Trophoblast cell (in vitro differentiated cells and primary cell): Measurements from ENCODE around the gene SPPL2C.

Source experiments
- DNase-seq, 2 donors: peaks; one replicate each; pipeline ENCODE4 v3.0.0-alpha.2; 2016
- H2AFZ ChIP-seq: 2 replicates; pipeline ENCODE4 v1.6.1; 2013; ENCODE audit warnings: low read length, moderate library complexity, mild to moderate bottlenecking; ENCODE audit not compliant: insufficient read depth, poor library complexity
- H2AK5ac ChIP-seq: 2 replicates; pipeline ENCODE4 v1.6.1; 2013; ENCODE audit warnings: mild to moderate bottlenecking, low read length
- H2BK120ac ChIP-seq: 2 replicates; pipeline ENCODE4 v1.6.1; 2013; ENCODE audit warnings: low read length, mild to moderate bottlenecking, moderate library complexity; ENCODE audit not compliant: insufficient read depth, poor library complexity
- H2BK12ac ChIP-seq: 2 replicates; pipeline ENCODE4 v1.6.1; 2013; ENCODE audit warnings: mild to moderate bottlenecking, low read length, moderate library complexity
- H2BK5ac ChIP-seq: 2 replicates; pipeline ENCODE4 v1.6.1; 2013; ENCODE audit warnings: low read length, low read depth, moderate library complexity, mild to moderate bottlenecking; ENCODE audit not compliant: poor library complexity
- H3K14ac ChIP-seq: 2 replicates; pipeline ENCODE4 v1.6.1; 2013; ENCODE audit warnings: mild to moderate bottlenecking, low read length
- H3K18ac ChIP-seq: 2 replicates; pipeline ENCODE4 v1.6.1; 2013; ENCODE audit warnings: mild to moderate bottlenecking, low read length
- H3K23ac ChIP-seq: 2 replicates; pipeline ENCODE4 v1.6.1; 2013; ENCODE audit warnings: low read length
- H3K27ac ChIP-seq: 2 replicates; pipeline ENCODE4 v1.5.1; 2013; ENCODE audit warnings: low read depth, mild to moderate bottlenecking, inconsistent platforms, low read length, moderate library complexity
- H3K27me3 ChIP-seq: 2 replicates; pipeline ENCODE4 v1.6.1; 2013; ENCODE audit warnings: inconsistent platforms, mild to moderate bottlenecking, low read length, moderate library complexity; ENCODE audit not compliant: insufficient read depth
- H3K36me3 ChIP-seq, 2 experiments: 1 replicate in 1 of 2; 2 replicates in 1 of 2; pipeline ENCODE4 v1.6.1; 2013; ENCODE audit warnings: low read length in 2 of 2, mild to moderate bottlenecking in 2 of 2, moderate library complexity in 1 of 2; ENCODE audit not compliant: insufficient read depth in 2 of 2, control insufficient read depth in 1 of 2
- H3K4ac ChIP-seq: 2 replicates; pipeline ENCODE4 v1.6.1; 2013; ENCODE audit warnings: low read depth, mild to moderate bottlenecking, low read length, moderate library complexity
- H3K4me1 ChIP-seq, 2 experiments: 1 replicate in 1 of 2; 2 replicates in 1 of 2; pipeline ENCODE4 v1.6.1; 2013; ENCODE audit warnings: low read length in 2 of 2, mild to moderate bottlenecking in 2 of 2, moderate library complexity in 1 of 2; ENCODE audit not compliant: insufficient read depth in 2 of 2, control insufficient read depth in 1 of 2
- H3K4me2 ChIP-seq: 2 replicates; pipeline ENCODE4 v1.6.1; 2013; ENCODE audit warnings: inconsistent platforms, mild to moderate bottlenecking, low read length, moderate library complexity
- H3K4me3 ChIP-seq: 2 replicates; pipeline ENCODE4 v1.5.1; 2013; ENCODE audit warnings: mild to moderate bottlenecking, low read depth, low read length, inconsistent platforms
- H3K79me1 ChIP-seq: one replicate; pipeline ENCODE4 v1.6.1; 2013; ENCODE audit warnings: low read length
- H3K79me2 ChIP-seq: 2 replicates; pipeline ENCODE4 v1.6.1; 2013; ENCODE audit warnings: low read length, mild to moderate bottlenecking; ENCODE audit not compliant: control insufficient read depth, insufficient read depth, poor library complexity
- H3K9ac ChIP-seq: 2 replicates; pipeline ENCODE4 v1.6.1; 2013; ENCODE audit warnings: mild to moderate bottlenecking, low read length
- H3K9me3 ChIP-seq: 2 replicates; pipeline ENCODE4 v1.6.1; 2013; ENCODE audit warnings: low read depth, mild to moderate bottlenecking, control low read depth, inconsistent platforms, low read length; ENCODE audit not compliant: insufficient read depth
- H4K12ac ChIP-seq: 2 replicates; pipeline ENCODE4 v1.6.1; 2013; ENCODE audit warnings: low read depth, mild to moderate bottlenecking, low read length, moderate library complexity
- H4K8ac ChIP-seq: 2 replicates; pipeline ENCODE4 v1.6.1; 2013; ENCODE audit warnings: low read depth, mild to moderate bottlenecking, low read length, moderate library complexity
- H4K91ac ChIP-seq: one replicate; pipeline ENCODE4 v1.6.1; 2013; ENCODE audit warnings: low read depth, mild to moderate bottlenecking, low read length, moderate library complexity
- WGBS: extraction: QIAGEN DNeasy Blood & Tissue Kit; methylation state at CpG from one replicate; pipeline ENCODE4 v1.1.7; 2013; ENCODE audit warnings: missing lambda C conversion rate; ENCODE audit not compliant: insufficient read length, insufficient coverage; ENCODE audit errors: extremely low coverage; 5-methylcytosine and 5-hydroxymethylcytosine counted together

SPPL2C gene

DNA sequence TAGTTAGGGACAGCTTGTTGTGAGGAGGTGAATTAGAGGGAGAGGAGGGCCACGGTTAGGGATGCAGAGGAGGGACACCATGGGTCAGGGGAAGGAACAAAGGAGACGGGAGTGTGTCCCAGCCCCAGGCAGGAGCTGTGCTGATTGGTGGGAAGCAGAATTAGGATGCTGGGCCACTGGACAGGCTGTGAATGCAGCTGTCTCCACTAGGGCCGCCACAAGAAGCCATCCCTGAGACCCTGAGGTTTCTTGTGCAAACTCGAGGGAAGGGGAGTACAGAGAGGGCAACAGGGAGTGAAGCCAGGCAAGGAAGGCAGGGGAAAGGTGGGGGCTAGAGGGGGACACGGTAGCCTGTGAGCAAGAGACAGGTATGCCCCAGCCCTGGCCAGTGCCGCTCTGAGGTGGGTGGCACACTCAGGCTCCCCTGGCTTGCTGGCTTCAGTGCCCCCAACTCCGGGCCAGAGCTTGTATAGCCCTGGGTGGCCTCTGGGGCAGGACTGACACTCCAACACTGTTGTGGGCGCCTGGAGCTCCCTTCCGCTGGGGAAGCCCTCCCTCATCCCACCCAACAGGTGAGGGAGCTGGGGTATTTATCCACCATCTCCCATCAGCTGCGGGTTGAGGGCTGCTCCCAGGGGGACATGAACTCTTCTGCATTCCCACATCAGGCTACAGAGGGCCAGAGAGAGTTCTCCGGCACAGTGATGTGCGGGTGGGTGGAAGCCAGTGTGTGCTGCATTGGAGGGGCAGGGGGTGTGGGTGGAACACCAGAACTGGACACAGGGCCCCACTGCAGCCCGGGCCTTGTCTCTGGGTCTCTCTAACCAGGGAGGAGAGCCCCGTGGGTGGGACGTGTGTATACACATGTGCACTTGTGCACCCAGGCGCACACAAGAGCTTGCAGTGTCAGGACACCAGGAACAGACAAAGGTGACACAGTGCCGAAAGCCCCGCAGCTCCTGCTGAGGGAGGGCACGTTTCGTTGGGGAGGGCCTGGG is 8.3 kb upstream of the SPPL2C start:
- Histone ChIP-seq H3K9ac (no peak overlapping the region), H2BK12ac (no peak overlapping the region), H3K18ac (no peak overlapping the region), H3K27ac (no peak overlapping the region), H3K9me3 (peaks cover 1% of the 10 kb centered on the region), H3K4me2 (no peak overlapping the region), H3K36me3 (no peaks in the 10 kb centered on the region), H4K91ac (no peak overlapping the region), H3K23ac (peak overlapping the region; percentile 12), H3K27me3 (no peaks in the 10 kb centered on the region), H2AFZ (no peak overlapping the region), H4K12ac (no peak overlapping the region), H2BK120ac (no peak overlapping the region), H3K79me2 (no peaks in the 10 kb centered on the region), H3K4ac (no peak overlapping the region), H3K4me3 (no peak overlapping the region), H3K79me1 (no peaks in the 10 kb centered on the region), H3K4me1 (no peaks in the 10 kb centered on the region), H3K14ac (no peak overlapping the region), H2BK5ac (no peak overlapping the region), H4K8ac (no peak overlapping the region), H2AK5ac (no peak overlapping the region)
- no CpG with 5 or more reads among the region's 20 CpGs for WGBS
- DNase-seq: no peak

GRCh38 chr17:45837187-45837586 is 7.5 kb upstream of the SPPL2C start:
- H3K18ac ChIP-seq: no peak overlapping the region
- H3K27me3 ChIP-seq: no peaks in the 10 kb centered on the region
- H3K27ac ChIP-seq: no peak overlapping the region
- H4K12ac ChIP-seq: no peak overlapping the region
- H2BK5ac ChIP-seq: no peak overlapping the region
- no peak for DNase-seq
- no peak overlapping the region for H4K8ac ChIP-seq
- no peak overlapping the region for H2AK5ac ChIP-seq
- peaks cover 1% of the 10 kb centered on the region for H3K9me3 ChIP-seq
- no CpG with 5 or more reads among the region's 10 CpGs for WGBS
- no peak overlapping the region for H3K9ac ChIP-seq
- H3K4me2 ChIP-seq: no peak overlapping the region
- H3K79me1 ChIP-seq: no peaks in the 10 kb centered on the region
- no peak overlapping the region for H4K91ac ChIP-seq
- H3K4me3 ChIP-seq: no peak overlapping the region
- H3K4ac ChIP-seq: no peak overlapping the region
- no peaks in the 10 kb centered on the region for H3K36me3 ChIP-seq
- no peak overlapping the region for H2BK12ac ChIP-seq
- H3K79me2 ChIP-seq: no peaks in the 10 kb centered on the region
- no peak overlapping the region for H2AFZ ChIP-seq
- no peaks in the 10 kb centered on the region for H3K4me1 ChIP-seq
- H3K14ac ChIP-seq: no peak overlapping the region
- no peak overlapping the region for H3K23ac ChIP-seq
- no peak overlapping the region for H2BK120ac ChIP-seq

DNA sequence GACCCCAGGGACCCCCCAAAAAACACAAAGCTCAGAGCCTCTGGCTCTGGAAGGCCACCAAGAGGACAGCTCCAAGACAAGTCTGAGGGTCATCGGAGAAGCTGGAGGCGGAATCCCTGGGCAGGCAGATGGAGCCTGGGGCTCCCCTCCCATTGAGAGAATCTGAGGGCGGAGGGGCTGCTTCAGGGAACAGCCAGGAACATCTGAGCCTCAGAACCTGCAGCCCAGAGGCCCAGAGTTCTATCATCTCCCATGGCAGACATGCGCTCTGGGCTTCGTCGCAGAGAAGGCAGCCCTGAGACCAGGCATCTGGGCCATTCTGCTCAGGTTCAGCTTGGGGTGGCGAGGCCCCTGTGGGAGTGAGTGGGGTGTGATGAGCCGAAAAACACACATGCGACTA is 7.1 kb upstream of the SPPL2C start:
- H3K79me2 ChIP-seq: no peaks in the 10 kb centered on the region
- H2AK5ac ChIP-seq: no peak overlapping the region
- no peaks in the 10 kb centered on the region for H3K4me1 ChIP-seq
- no peak overlapping the region for H3K4me3 ChIP-seq
- no peak overlapping the region for H3K27ac ChIP-seq
- H2AFZ ChIP-seq: no peak overlapping the region
- H3K27me3 ChIP-seq: no peaks in the 10 kb centered on the region
- no peak overlapping the region for H4K8ac ChIP-seq
- H2BK120ac ChIP-seq: no peak overlapping the region
- H4K91ac ChIP-seq: no peak overlapping the region
- H3K4me2 ChIP-seq: no peak overlapping the region
- H2BK5ac ChIP-seq: no peak overlapping the region
- H3K36me3 ChIP-seq: no peaks in the 10 kb centered on the region
- no peak for DNase-seq
- no peak overlapping the region for H4K12ac ChIP-seq
- H3K79me1 ChIP-seq: no peaks in the 10 kb centered on the region
- no CpG with 5 or more reads among the region's 9 CpGs for WGBS
- H3K9ac ChIP-seq: no peak overlapping the region
- no peak overlapping the region for H3K23ac ChIP-seq
- H3K14ac ChIP-seq: no peak overlapping the region
- no peak overlapping the region for H3K4ac ChIP-seq
- no peak overlapping the region for H3K18ac ChIP-seq
- no peak overlapping the region for H2BK12ac ChIP-seq
- H3K9me3 ChIP-seq: peaks cover 1% of the 10 kb centered on the region

DNA sequence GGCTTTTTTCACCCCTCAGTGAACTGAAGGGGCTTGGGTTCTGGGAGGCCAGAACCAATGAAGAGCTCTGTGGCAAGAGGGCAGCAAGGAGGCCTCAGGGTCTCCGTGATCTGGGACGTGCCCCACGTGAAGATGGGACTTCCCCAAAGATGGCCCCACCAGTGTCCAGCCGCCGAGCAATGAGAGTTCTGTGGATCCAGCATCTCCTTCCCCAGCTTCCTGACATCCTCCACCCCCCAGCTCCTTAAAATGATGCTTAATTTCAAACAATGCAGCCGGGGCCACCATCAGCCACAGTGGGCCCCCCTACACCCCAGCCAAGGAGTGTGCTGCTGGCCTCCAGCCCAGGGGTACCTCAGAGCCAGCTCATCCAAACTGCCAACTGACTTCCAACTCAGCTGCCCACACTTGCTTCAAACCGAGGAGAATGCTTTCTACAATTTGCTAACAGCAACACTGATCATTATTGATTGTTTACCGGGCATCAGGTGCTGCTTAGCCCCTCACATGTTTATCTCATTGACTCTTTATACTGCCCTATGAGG is 5.9 kb upstream of the SPPL2C start:
- H2BK120ac ChIP-seq: no peak overlapping the region
- no peak overlapping the region for H3K4me2 ChIP-seq
- no peak overlapping the region for H3K9ac ChIP-seq
- H4K8ac ChIP-seq: no peak overlapping the region
- no peak overlapping the region for H2BK12ac ChIP-seq
- H2AK5ac ChIP-seq: no peak overlapping the region
- H2AFZ ChIP-seq: no peak overlapping the region
- no peak overlapping the region for H3K14ac ChIP-seq
- H3K79me2 ChIP-seq: no peaks in the 10 kb centered on the region
- H2BK5ac ChIP-seq: no peak overlapping the region
- H3K9me3 ChIP-seq: peaks cover 1% of the 10 kb centered on the region
- WGBS: no CpG with 5 or more reads among the region's 8 CpGs
- no peak overlapping the region for H4K91ac ChIP-seq
- DNase-seq: no peak
- H3K27ac ChIP-seq: no peak overlapping the region
- H3K36me3 ChIP-seq: no peaks in the 10 kb centered on the region
- no peak overlapping the region for H4K12ac ChIP-seq
- no peaks in the 10 kb centered on the region for H3K27me3 ChIP-seq
- no peaks in the 10 kb centered on the region for H3K79me1 ChIP-seq
- H3K4me3 ChIP-seq: no peak overlapping the region
- no peak overlapping the region for H3K23ac ChIP-seq
- no peaks in the 10 kb centered on the region for H3K4me1 ChIP-seq
- H3K4ac ChIP-seq: no peak overlapping the region
- H3K18ac ChIP-seq: no peak overlapping the region
